Amniotic stem cell (primary cell): ENCODE results near the gene ZSWIM3.
A peak's percentile ranks its signal among the peaks of the same experiment; 100 is the strongest.
"Not testable (repeated sequence)": the region's sequence is repeated elsewhere in the genome, so short reads cannot be mapped to it uniquely, and the experiment has no call there.

Source experiments
- DNase-seq: peaks from one replicate; lab custom pipeline; 2025; lab: John Stamatoyannopoulos, UW

Gene ZSWIM3

DNA sequence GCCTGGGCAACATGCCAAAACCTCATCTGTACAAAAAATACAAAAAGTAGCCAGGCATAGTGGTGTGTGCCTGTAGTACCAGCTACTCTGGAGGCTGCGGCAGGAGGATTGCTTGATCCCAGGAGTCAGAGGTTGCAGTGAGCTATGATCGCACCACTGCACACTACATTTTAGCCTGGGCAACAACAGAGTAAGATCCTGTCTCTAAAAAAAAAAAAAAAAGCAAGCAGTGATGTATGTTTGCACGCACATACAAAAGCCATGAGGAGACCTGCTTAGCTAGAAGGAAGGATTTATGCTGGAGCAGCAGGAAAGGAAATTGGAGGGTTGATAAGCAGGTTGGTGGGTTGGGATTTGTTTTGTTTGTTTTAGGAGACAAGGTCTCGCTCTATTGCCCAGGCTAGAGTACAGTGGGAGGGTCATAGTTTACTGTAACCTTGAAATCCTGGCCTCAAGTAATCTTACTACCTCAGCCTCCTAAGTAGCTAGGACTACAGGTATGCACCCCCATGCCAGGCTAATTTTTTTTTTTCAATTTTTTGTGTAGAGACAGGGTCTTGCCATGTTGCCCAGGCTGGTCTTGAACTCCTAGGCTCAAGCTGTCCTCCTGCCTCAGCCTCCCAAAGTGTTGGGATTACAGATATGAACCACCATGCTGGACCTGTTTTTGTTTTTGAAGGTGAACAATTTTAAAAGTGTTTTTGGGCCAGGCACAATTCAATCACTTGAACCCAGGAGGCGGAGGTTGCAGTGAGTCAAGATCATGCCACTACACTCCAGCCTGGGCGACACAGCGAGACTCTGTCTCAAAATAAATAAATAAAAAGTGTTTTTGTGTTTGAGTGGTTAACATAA is 4.0 kb downstream of the ZSWIM3 start:
- no peak for DNase-seq

DNA sequence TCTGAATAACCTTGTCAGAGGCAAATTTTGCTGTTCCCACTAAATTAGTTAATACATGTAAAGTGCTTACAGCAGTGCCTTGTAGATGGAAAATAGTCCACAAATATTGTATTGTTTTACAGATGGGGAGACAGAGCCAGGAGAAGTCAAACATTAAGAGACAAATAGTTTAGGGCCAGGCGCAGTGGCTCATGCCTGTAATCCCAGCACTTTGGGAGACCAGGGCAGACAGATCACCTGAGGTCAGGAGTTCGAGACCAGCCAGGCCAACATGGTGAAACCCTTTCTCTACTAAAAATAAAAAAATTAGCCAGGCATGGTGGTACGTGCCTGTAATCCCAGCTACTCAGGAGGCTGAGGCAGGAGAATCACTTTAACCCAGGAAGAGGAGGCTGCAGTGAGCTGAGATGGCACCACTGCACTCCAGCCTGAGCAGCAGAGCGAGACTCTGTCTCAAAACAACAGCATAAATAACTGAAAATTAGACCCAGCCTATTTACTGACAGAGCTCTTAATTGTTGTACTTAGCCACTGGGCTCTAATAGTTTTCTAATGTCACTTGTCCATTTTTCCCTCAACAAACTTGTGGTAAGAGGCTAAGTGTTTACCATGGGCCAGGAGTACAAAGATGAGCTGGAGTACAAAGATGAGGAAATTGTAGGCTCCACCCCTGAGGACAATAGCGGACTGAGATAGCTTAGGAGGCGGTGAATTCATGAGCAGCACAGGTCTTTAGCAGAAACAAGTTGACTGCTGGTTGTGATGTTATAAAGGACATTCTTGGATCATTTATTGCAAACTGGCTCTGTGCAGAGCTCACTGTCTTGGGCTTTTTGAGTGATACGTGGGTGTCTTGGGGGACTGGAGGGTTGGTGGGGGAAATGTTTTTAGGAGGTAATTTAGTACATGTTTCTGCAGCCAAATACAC is 6.4 kb downstream of the ZSWIM3 start:
- no peak for DNase-seq

DNA sequence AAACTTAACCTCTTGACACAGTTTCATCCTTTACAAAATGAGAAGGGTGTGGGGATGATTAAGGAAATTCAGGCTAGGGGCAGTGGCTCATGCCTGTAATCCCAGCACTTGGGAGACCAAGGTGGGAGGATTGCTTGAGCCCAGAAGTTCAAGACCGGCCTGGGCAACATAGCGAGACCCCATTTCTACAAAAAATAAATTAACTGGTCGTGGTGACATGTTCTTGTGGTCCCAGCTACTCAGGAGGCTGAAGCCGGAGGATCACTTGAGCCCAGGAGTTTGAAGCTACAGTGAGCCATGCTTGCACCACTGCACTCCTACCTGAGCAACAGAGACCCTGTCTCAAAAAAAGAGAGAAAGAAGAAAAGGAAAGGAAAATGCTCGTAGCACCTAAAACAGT is 9.0 kb downstream of the ZSWIM3 start:
- no peak for DNase-seq

DNA sequence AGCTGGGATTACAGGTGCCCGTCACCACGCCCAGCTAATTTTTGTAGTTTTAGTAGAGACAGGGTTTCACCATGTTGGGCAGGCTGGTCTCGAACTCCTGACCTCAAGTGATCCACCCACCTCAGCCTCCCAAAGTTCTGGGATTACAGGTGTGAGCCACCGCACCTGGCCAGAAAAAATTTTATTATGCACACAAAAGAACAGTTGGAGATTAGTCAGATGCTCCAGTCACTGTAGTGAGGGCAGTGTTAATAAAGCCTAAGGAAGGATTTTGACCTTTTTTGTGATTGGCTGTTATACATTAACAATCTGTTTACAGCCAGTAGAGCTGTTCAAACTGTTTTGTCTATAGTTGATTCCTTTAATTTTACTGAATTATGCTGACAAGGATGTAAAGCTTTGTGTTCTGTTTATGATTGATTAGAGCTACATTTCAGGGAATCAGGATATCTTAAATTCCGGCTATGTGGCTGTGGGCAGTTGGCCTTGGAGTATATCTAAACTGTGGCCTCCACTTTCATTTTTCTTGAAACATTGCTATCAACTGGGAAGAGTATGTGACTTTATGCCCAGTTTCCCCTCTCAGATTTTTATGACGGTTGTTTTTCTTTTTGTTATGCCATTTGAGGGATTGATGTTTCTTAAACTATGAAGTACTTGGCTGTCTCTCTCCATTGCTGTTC is 9.9 kb downstream of the ZSWIM3 start:
- DNase-seq: no peak

DNA sequence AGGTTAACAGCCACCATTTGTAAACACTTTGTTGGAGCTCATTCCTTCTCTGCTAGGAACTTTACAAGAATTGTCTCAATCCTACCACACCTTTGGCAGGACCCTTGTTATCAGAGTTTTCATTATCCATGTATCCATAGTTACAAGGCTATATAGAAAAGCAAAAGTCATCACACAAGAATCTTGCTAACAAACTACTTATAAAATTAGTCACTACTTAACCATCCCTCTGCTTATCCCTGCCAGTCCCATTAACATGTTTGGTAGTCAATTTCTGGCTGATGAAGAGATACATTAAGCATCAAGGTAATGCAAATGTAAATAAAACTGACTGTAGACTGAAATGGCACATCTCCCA is 10.4 kb downstream of the ZSWIM3 start:
- peak; percentile 10 for DNase-seq

DNA sequence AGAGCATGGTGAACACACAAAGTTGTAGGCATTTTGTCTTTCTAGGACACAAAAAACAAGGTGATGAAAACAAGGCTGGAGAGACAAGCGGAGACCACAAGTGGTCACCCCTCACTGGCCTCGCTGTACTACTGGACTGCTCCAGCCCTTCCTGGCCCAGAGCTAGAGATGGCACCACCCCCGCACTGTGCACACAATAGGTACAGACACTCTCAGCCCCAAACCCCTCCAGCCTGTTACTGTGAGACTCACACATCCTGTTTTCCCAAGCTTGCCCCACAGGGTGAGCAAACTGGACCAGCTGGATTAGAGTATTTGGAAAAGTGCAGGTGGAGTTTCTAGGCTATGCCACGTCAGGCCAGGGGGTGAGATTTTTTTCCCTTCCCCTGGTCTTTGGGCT is 15.2 kb downstream of the ZSWIM3 start:
- DNase-seq: no peak

DNA sequence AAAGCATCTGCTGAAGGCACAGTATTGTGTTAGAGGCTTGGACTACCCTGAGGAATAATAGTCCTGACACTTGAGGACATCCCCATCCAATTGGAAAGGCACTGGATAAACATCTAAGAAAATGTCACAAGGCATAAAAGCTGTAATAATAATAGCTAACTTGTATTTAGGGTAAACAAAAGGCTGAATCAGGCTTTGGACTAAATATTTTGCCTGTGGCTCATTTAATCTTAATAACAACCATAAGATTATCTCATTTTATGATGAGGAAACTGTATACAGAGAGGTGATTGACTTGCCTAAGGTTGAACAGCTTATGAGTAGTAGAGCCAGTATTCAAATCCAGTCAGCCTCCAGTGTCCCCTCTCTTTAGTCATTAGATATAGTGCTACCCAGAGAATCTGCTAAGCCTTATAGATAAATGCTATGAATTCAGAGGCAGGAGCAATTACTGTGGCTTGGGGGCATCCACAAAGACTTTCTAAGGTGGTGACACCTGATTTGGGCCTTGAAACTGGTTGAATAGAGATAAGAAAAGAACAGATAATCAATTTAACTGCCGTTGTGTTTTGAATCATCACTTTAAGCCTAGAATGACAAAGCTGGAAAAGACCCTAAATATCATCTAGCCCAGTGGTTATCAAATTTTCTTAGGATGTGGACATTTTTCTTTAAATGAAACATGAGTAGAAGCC is 16.1 kb downstream of the ZSWIM3 start:
- no peak for DNase-seq

DNA sequence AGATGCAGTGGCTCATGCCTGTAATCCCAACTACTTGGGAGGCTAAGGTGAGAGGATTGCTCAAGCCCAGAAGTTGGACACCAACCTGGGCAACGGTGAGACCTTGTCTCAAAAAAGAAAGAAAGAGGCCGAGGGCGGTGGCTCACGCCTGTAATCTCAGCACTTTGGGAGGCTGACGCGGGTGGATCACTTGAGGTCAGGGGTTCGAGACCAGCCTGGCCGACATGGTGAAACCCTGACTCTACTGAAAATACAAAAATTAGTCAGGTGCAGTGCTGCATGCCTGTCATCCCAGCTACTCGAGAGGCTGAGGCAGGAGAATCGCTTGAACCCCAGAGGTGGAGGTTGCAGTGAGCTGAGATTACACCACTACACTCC is 16.7 kb downstream of the ZSWIM3 start:
- DNase-seq: not testable (repeated sequence)

DNA sequence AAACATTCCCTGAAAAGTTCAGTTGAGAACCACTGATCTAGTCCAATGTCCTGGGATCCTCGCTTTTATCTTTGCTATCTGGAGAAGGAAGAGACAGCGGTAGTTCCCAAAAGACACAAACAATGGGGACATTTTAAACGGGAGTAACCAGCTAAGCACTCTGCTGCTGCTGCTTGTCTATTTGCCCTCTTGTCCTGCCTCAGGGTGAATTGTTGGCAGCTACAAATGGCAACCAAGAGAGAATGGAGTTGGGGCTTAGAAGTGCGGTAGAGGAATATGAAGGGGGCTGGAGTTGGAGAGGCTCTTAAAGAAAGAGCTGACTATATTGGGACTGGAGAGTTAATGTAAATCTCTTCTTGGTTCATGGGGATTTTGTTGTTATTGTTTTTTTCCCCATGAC is 17.2 kb downstream of the ZSWIM3 start:
- DNase-seq: no peak

DNA sequence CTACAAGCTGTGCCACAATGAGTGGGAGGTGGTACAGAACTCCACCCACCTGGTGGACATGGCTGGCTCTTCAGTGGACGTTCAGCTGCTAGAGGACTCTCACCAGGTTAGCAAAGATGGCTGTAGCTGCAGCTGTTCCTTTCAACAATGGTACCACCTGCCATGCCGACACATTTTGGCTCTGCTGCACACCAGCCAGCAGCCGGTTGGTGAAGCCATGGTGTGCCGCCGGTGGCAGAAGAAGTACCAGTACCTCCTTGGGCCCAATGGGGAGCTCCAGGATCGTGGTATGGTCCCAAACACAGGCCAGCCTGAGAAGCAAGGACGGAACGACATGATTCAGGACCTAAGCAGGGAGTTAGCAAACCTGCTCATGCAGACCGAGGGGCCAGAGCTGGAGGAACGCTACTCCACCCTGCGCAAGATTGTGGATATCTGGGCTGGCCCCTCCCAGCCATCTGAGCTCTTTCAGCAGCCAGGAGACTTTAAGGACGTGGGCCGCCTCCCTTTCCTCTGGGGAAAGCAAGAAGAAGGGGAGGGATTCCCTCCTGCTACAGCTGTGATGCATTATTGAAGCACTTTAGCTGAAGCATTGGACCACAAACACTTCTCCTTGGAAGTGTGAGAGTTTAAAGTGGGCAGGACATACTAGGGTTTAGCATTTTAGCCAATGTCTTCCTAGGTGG is 20.8 kb downstream of the ZSWIM3 start:
- no peak for DNase-seq

DNA sequence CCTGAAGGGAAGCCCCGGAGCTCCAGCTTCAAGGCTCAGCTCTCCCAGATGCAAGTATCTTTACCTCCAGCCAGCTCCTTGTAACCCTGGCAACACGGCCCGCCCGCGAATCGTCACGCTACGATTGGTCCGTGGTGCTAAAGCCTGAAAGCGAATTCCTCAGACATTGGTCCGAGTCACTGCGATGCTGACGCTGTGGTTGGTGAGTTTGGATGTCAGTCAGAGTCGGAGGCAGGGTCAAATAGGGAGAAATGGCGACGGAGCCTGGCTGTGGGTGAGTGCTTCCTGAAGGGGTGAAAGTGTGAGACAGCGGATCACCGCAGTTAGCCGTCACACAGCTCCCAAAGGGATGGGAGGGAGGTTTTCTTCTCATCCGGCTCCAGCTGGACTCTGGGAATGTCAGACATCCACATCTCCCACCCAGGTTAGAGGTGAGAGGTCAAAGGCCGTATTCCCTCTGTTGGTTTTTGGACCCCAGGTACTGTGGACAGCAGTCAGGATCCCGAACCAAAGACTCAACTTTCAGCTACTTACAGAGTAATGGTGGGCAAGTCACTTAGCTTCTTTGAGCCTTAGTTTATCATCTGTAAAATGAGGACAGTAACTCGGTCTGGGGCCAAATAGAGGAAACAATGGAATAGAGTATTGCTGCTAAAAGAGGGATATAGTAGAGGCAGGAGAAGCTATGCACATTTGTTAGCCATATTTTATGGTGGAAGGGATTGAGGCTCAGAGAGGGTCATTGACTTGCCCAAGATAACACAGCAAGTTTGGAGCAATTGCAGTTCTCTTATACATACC is 23.8 kb downstream of the ZSWIM3 start, which contains the start of gene ZSWIM1:
Gene ZSWIM1, plus strand, starts transcription at position 240 of the 801 bp plus-strand sequence. CDS start 1,366 bp downstream, outside the sequence.
- peak; percentile 97 for DNase-seq

DNA sequence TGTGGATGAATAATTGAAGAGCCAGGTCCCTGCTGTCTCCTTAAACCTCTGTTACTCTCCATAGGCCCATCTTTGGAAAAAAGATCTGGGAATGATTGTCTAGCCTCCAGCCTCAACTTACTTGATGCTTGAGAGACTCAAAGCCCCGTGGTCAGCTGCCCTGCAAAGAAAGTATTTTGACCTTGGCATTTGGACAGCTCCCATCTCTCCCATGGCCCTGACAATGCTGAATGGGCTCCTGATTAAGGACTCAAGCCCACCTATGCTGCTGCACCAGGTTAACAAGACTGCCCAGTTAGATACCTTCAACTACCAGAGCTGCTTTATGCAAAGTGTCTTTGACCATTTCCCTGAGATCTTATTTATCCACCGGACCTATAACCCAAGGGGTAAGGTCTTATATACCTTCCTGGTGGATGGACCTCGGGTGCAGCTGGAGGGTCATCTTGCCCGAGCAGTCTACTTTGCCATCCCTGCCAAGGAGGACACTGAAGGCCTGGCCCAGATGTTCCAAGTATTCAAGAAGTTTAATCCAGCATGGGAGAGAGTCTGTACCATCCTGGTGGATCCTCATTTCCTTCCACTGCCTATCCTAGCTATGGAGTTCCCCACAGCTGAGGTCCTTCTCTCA is 25.2 kb downstream of the ZSWIM3 start:
- no peak for DNase-seq

DNA sequence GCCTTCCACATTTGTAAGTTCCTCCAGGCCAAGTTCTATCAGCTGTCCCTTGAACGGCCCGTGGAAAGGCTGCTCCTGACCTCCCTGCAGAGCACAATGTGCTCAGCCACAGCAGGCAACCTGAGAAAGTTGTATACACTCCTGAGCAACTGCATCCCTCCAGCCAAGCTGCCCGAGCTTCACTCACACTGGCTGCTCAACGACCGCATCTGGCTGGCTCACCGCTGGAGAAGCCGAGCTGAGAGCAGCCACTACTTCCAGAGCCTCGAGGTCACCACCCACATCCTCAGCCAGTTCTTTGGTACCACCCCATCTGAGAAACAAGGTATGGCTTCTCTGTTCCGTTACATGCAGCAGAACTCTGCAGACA is 25.7 kb downstream of the ZSWIM3 start:
- no peak for DNase-seq

DNA sequence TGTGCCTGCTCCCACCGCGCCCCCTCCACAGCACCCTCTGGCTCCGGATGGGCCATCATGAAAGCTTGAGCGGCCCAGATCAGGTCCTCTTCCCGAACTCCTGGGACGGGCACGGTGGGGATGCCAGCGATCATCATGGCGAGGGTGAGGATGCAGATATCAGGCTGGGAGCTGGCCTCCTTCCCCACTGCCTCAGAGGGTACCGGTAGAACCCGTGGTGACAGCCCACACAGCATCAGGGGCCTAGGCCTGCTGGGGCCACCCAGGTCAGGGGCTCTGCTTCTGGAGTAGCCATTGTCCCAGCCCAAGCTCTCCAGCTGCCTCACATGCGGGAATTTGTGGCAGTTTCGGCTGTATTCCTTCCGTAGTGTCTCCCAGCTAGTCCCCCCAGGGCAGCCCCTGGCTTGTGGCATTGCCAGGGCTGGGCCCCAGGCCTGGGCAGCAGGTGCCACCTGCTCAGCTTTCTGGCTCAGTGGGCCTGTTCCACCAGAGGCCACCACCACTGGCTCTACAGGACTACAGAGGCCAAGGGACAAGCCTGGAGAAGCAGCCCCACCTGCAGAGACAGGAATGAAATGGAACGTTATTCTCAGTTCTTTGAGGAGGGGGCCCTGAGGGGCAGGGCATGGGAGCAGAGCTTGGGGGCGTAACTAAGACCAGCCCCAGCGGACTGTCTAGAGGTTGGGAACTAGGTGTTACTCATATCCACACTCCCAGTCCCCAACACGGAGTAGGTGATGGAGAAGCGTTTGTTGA is 29.4 kb downstream of the ZSWIM3 start:
- no peak for DNase-seq

DNA sequence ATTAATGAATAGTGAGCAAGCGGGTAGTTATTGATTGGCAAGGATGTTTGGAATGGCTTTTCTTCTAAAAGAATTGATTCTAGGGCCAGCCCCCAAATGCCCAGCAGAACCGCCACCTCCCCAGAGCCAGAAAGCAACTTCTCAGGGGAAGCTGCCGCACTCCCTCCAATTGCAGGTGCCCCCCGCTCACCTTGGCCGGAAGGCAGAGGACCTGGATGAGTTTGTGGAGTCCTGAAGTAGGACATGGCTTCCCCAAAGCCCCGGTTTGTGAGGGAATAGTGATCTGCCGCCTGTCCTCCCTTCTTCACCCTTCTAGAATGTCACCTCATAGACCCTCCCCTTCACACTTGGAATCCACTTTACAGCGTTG is 29.9 kb downstream of the ZSWIM3 start, which contains the start of gene SPATA25:
Gene SPATA25, minus strand, starts transcription at position 277 of the 370 bp plus-strand sequence. Its CDS starts 32 bp downstream, at position 245.
- DNase-seq: no peak

DNA sequence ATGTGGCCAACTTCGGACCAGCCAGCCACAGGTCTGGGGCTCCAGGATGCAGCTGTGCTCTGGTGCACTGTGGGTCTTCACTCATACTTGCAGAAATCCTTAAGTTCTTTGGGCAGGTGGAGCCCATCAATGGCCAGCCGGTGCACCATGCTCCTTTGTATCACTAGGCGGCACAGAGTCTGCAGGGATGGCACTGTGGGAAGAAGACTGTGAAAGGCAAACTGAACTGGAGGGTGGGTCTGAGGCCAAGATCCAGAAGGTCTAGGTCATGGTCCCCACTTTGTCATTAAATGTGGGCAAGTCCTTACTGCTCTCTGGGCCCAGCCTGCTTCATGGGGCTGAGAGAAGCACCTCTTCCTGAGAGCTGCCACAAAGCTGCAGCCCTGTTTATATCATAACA is 31.3 kb downstream of the ZSWIM3 start:
- no peak for DNase-seq

DNA sequence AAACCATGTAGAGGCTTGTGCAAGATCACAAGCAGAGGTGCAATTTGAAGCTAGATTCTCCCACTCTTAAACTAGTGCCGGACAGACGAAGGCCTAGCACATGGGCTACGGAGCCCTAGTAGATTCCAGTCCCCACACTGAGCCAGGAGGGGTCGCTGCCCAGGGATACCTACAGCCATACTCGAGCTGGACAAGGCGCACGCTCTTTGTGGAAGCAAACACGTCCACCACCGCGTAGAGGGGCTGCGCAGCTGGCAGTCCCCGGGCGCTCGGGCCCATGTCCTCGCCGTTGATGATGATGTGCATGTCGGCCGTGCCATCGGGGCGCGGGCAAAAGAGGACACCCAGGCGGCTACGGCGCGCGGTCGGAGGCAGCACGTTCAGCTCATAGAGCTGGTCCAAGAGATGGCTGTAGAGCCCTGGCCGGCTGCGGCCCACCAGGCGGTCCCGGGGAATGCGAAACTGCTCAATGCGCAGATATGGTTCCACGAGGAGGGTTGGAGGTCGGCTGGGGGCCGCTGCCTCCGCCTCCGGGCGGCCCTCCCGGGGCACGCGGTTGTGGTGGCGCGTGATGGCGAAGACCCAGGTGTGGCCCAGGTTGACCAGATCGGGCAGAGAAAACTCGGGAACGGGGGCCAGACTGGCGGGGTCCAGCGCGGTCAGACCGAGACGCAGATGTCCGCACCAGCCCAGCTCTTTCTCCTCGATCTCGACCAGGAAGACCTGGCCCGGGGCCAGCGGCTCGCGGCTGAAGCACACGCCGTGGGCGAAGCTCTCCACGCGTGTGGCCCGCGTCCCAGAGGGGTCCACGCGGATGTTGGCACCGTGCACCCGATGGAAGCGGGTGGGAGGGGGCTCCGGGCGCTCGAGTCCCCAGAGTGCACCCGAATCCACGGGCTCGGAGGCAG is 32.9 kb downstream of the ZSWIM3 start:
- DNase-seq: no peak
